K562 (cell line): ENCODE results near the gene TMEM60. TPM values are rescaled to one million over a fixed set of nuclear protein-coding genes. Genes with fewer than 3 reads are reported as not detected.
A peak's percentile ranks its signal among the peaks of the same experiment; 100 is the strongest.

Source experiments
- ARID2 ChIP-seq: fragments of 450-650 bp; IDR thresholded peaks from 2 replicates; pipeline ENCODE4 v1.6.1; 2017; ENCODE audit warnings: antibody characterized with exemption, mild to moderate bottlenecking
- CBX1 ChIP-seq: sonication (generic); IDR thresholded peaks from 2 replicates; pipeline ENCODE4 v1.6.1; 2016; ENCODE audit warnings: antibody characterized with exemption, low read depth, mild to moderate bottlenecking
- DIDO1 ChIP-seq: fragments of 450-650 bp; IDR thresholded peaks from 2 replicates; pipeline ENCODE4 v1.6.1; 2016; ENCODE audit warnings: low read depth, missing biosample characterization, missing genetic modification characterization
- EP400 ChIP-seq: fragments of 450-650 bp; IDR thresholded peaks from 2 replicates; pipeline ENCODE4 v1.6.1; 2017; ENCODE audit warnings: antibody characterized with exemption, mild to moderate bottlenecking, moderate library complexity
- ESRRA ChIP-seq: fragments of 450-650 bp; IDR thresholded peaks from 2 replicates; pipeline ENCODE4 v1.6.1; 2014; ENCODE audit warnings: low read depth, mild to moderate bottlenecking, moderate library complexity, borderline replicate concordance
- GABPB2 ChIP-seq: fragments of 250-450 bp; sonication (Bioruptor Pico); conservative IDR thresholded peaks from 2 replicates; pipeline ENCODE4 v1.5.1; 2021; ENCODE audit warnings: mild to moderate bottlenecking
- HDGF ChIP-seq: fragments of 450-650 bp; IDR thresholded peaks from 2 replicates; pipeline ENCODE4 v1.6.1; 2016
- HMGXB4 ChIP-seq: sonication (generic); formaldehyde crosslinking; IDR thresholded peaks from 2 replicates; pipeline ENCODE4 v1.8.1; 2023; ENCODE audit warnings: mild to moderate bottlenecking, missing genetic modification reagents
- NCOA1 ChIP-seq: fragments of 450-650 bp; IDR thresholded peaks from 2 replicates; pipeline ENCODE4 v1.6.1; 2016; ENCODE audit warnings: low read depth
- POLR2AphosphoS5 ChIP-seq: IDR thresholded peaks from 2 replicates; pipeline ENCODE4 v1.6.1; 2011; ENCODE audit warnings: mild to moderate bottlenecking, low read depth, low read length, moderate library complexity; ENCODE audit not compliant: control insufficient read depth, insufficient read depth
- RBM15 ChIP-seq: fragments of 200-400 bp; formaldehyde crosslinking; IDR thresholded peaks from 2 replicates; pipeline ENCODE4 v1.6.1; 2018; ENCODE audit warnings: mild to moderate bottlenecking, low read length, moderate library complexity; ENCODE audit not compliant: insufficient read depth
- SMARCE1 ChIP-seq: fragments of 450-650 bp; IDR thresholded peaks from 2 replicates; pipeline ENCODE4 v1.7.1; 2016; ENCODE audit warnings: mild to moderate bottlenecking
- TBL1XR1 ChIP-seq, 2 experiments: IDR thresholded peaks; 2 replicates each; pipeline ENCODE4 v1.6.1; 2012; ENCODE audit warnings: improper control_type of control experiment in 2 of 2, low read length in 2 of 2, mild to moderate bottlenecking in 1 of 2
- TCFL5 ChIP-seq: fragments of 250-450 bp; sonication (Bioruptor Pico); conservative IDR thresholded peaks from 2 replicates; pipeline ENCODE4 v1.6.1; 2021; ENCODE audit warnings: mild to moderate bottlenecking, moderate library complexity, matching md5 sums
- TEAD1 ChIP-seq, 2 experiments: fragments of 450-650 bp in 1 of 2; sonication (generic) in 1 of 2; formaldehyde crosslinking; IDR thresholded peaks; 2 replicates each; pipeline versions ENCODE4 v1.4.0 to v1.8.0; 2020 to 2022; ENCODE audit warnings: mild to moderate bottlenecking in 2 of 2, missing genetic modification reagents in 1 of 2
- VEZF1 ChIP-seq: fragments of 200-800 bp; sonication (Bioruptor generic); IDR thresholded peaks from 2 replicates; pipeline ENCODE4 v1.6.1; 2017; ENCODE audit warnings: missing genetic modification characterization, missing compliant biosample characterization
- ZMIZ1 ChIP-seq, 2 experiments: fragments of 150-350 bp in 1 of 2; IDR thresholded peaks; 2 replicates each; pipeline ENCODE4 v1.6.1; 2012 to 2016; ENCODE audit warnings: low read depth in 2 of 2, low read length in 2 of 2, mild to moderate bottlenecking in 1 of 2, moderate library complexity in 1 of 2
- ZNF445 ChIP-seq: fragments of 250-450 bp; sonication (Bioruptor Pico); IDR thresholded peaks from 2 replicates; pipeline ENCODE4 v1.4.0; 2020; ENCODE audit warnings: low read depth, mild to moderate bottlenecking, moderate library complexity
- ZNF644 ChIP-seq: fragments of 200-800 bp; sonication (Bioruptor generic); IDR thresholded peaks from 2 replicates; pipeline ENCODE4 v1.6.1; 2016; ENCODE audit warnings: low read depth, missing genetic modification characterization, missing compliant biosample characterization
- ZNF668 ChIP-seq: fragments of 250-450 bp; sonication (Bioruptor Pico); IDR thresholded peaks from 2 replicates; pipeline ENCODE4 v1.8.0; 2022; ENCODE audit warnings: mild to moderate bottlenecking, inconsistent platforms
- polyA plus RNA-seq, 8 experiments: library from polyadenylated mRNA; depleted of rRNA in 4 of 8; stranded (reverse) in 5 of 8; unstranded in 3 of 8; fragments of >200 nt; fragmentation: Nextera tagmentation in 2 of 8; fragmentation: Illumina TruSeq in 1 of 8; extraction: Ambion mirVana in 2 of 8; extraction: Trizol in 1 of 8; gene quantifications; 2 replicates each; pipeline versions ENCODE4 v1.2.1 to v1.2.3, GENCODE V29; 2011 to 2014; ENCODE audit warnings: inconsistent platforms in 1 of 8, missing spikeins in 1 of 8
- total RNA-seq, 7 experiments: library from RNA; depleted of rRNA in 6 of 7; stranded (reverse); fragments of >200 nt in 6 of 7; fragmentation: Illumina TruSeq in 2 of 7; extraction: Trizol in 2 of 7; gene quantifications; 2 replicates each; pipeline versions ENCODE4 v1.2.1 to v1.2.3, GENCODE V29; 2011 to 2021; ENCODE audit warnings: low replicate concordance in 1 of 7
- TF ChIP-seq, protein P1 (sequence below): sonication (generic); IDR thresholded peaks from 2 replicates; pipeline ENCODE4 v1.6.1; 2016

TMEM60 gene
- total and polyA plus RNA-seq, 9 of the 15 experiments (the other 6 are each of a cell fraction or from before 2014, with no cell fraction given): 12.5 to 140 (median 38.4) TPM

- no peak for TF ChIP-seq RBM15
- no peak for TF ChIP-seq ESRRA
- TF ChIP-seq TEAD1 (CRISPR knock-in tag; IDR thresholded peaks at IDR 0.05): no peak
- TF ChIP-seq ZNF668 (CRISPR knock-in tag): no peak
- no peak for TF ChIP-seq ZMIZ1 (IDR thresholded peaks at IDR 0.05; ENCODE audit: low read depth in 2 of 2, low read length in 2 of 2)
- no peak for TF ChIP-seq TCFL5 (CRISPR knock-in tag)
- TF ChIP-seq ARID2: no peak
- no peak; a peak in 1 of 4 replicates for TF ChIP-seq TBL1XR1 (IDR thresholded peaks at IDR 0.05; ENCODE audit: low read length in 2 of 2)
- no peak for TF ChIP-seq EP400
- TF ChIP-seq NCOA1: no peak
- TF ChIP-seq HMGXB4: no peak
- TF ChIP-seq GABPB2 (CRISPR knock-in tag): no peak
- TF ChIP-seq ZNF644 (tag): no peak
- TF ChIP-seq CBX1: no peak
- TF ChIP-seq, protein P1, sequence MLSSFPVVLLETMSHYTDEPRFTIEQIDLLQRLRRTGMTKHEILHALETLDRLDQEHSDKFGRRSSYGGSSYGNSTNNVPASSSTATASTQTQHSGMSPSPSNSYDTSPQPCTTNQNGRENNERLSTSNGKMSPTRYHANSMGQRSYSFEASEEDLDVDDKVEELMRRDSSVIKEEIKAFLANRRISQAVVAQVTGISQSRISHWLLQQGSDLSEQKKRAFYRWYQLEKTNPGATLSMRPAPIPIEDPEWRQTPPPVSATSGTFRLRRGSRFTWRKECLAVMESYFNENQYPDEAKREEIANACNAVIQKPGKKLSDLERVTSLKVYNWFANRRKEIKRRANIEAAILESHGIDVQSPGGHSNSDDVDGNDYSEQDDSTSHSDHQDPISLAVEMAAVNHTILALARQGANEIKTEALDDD: peak; percentile 19; the same call in 1 of the 2 replicates
- TF ChIP-seq ZNF445 (CRISPR knock-in tag): no peak
- TF ChIP-seq VEZF1: peak; percentile 57
- TF ChIP-seq POLR2AphosphoS5: 0 out of 2 replicates have a peak, but pooled peaks have one; percentile 38
- TF ChIP-seq SMARCE1: 0 out of 2 replicates have a peak, but pooled peaks have one; percentile 37
- 0 out of 2 replicates have a peak, but pooled peaks have one; percentile 58 for TF ChIP-seq HDGF
- TF ChIP-seq DIDO1: no peak
These were observed 48.3 kb upstream of the TMEM60 start (continued) for GRCh38 chr7:77846317-77847092.
